ENCODE results near the gene CLEC16A. TPM values are rescaled to one million over a fixed set of nuclear protein-coding genes. Genes with fewer than 3 reads are reported as not detected.

The CLEC16A gene
- total and polyA plus RNA-seq, 8 donors, result 17.6 to 38.6 (median 21.6) TPM

DNA sequence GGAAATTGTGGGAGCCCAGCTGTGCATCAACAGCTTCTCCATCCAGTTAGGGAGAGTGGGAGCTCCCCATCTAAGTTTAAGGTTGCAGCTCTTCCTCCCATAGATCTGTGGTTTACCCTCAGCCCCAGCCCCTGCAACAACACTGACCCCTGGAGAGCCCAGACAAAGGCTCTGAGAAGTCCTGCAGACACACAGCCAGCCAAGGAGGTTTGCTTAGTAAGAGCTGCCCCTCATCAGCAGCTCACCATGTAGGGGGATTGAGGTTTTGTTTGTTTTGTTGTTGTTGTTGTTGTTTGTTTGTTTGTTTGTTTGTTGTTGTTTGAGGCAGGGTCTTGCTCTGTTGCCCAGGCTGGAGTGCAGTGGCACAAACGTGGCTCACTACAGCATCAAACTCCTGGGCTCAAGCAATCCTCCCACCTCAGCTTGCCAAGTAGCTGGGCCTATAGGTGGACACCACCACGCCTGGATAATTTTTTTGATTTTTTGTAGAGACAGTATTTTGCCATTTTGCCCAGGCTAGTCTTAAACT is 138.6 kb downstream of the CLEC16A start:
- H3K4me3 ChIP-seq, result no peak overlapping the region
- no peaks in the 10 kb centered on the region for H3K9me3 ChIP-seq
- ATAC-seq, result no peak
- H3K36me3 ChIP-seq, result peaks cover 0 to 51% of the 10 kb centered on the region in 2 donors
- H3K27me3 ChIP-seq, result no peaks in the 10 kb centered on the region
- DNase-seq, result no peak
- H3K27ac ChIP-seq, result no peak overlapping the region
- H3K4me1 ChIP-seq, result peaks cover 7 to 13% of the 10 kb centered on the region in 2 donors
- TF ChIP-seq, protein P1, sequence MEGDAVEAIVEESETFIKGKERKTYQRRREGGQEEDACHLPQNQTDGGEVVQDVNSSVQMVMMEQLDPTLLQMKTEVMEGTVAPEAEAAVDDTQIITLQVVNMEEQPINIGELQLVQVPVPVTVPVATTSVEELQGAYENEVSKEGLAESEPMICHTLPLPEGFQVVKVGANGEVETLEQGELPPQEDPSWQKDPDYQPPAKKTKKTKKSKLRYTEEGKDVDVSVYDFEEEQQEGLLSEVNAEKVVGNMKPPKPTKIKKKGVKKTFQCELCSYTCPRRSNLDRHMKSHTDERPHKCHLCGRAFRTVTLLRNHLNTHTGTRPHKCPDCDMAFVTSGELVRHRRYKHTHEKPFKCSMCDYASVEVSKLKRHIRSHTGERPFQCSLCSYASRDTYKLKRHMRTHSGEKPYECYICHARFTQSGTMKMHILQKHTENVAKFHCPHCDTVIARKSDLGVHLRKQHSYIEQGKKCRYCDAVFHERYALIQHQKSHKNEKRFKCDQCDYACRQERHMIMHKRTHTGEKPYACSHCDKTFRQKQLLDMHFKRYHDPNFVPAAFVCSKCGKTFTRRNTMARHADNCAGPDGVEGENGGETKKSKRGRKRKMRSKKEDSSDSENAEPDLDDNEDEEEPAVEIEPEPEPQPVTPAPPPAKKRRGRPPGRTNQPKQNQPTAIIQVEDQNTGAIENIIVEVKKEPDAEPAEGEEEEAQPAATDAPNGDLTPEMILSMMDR (IDR thresholded peaks at IDR 0.05), result no peak
- intact Hi-C loops (cut with DNase I), result no loop called here

DNA sequence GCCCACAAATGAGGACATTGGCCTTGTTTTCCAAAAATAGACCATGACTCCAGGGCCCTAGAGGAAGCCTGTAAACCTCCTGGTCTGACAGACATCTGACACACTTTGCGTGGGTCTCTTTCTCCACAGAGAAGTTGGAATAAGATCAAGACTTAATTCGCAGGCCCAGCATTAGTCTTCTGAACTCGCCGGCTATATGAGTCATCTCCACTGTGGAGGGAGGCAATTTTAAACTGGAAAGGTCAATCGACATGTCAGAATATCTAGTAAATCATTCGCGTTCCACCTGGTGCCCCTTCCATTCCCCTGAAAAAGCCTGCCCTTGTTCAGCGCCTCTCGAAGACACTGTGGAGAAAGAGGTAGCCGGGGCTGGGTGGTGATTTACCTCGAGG is 140.1 kb downstream of the CLEC16A start:
- ATAC-seq (peak; percentile 37), DNase-seq (peak in 1 of 4 donors; percentile 58)
- H3K4me3 ChIP-seq, result no peak overlapping the region
- peak overlapping the region; percentile 18 to 40 for H3K27ac ChIP-seq
- intact Hi-C loops (cut with DNase I), result no loop called here
- peaks cover 0 to 50% of the 10 kb centered on the region in 2 donors for H3K36me3 ChIP-seq
- H3K4me1 ChIP-seq, result peaks cover 6 to 10% of the 10 kb centered on the region in 2 donors
- H3K9me3 ChIP-seq, result no peaks in the 10 kb centered on the region
- TF ChIP-seq, protein P1 (IDR thresholded peaks at IDR 0.05), result no peak
- H3K27me3 ChIP-seq, result no peaks in the 10 kb centered on the region

DNA sequence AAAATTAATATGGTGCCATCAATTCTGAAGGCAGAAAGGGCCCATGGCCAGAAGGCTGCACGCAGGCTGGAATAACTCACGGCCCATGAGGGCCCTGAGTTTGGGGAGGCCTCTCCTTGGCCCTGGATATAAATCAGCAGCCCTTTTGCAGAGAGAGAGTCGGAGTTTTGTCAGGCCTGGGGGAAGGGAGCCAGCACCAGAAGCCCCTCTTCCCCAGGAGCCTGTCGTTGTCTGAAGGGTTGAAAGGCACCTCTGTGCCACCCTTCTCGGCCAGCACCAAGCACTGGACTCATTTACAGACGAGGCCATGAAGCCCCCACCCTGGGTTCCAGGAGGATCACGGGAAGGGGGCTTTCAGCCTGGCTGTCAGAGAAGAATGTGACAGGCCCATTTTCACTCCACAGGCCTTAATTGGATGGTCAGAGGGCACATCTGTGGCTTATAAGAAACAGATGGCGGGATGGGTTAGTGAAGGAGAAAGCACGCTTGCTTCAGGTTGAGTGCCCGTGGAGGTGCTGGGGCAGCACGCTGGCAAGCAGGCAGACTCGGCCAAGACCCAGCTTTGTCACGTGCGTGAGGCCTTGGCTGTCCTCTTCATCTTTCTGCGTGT is 140.6 kb downstream of the CLEC16A start:
- Histone ChIP-seq H3K27me3 (no peaks in the 10 kb centered on the region), H3K9me3 (no peaks in the 10 kb centered on the region), H3K4me1 (peaks cover 5 to 12% of the 10 kb centered on the region in 2 donors), H3K27ac (peak overlapping the region; percentile 18 to 28), H3K36me3 (peaks cover 0 to 45% of the 10 kb centered on the region in 2 donors), H3K4me3 (no peak overlapping the region)
- intact Hi-C loops (cut with DNase I), result no loop called here
- no peak for DNase-seq
- peak; percentile 34 for ATAC-seq
- TF ChIP-seq, protein P1 (IDR thresholded peaks at IDR 0.05), result no peak

DNA sequence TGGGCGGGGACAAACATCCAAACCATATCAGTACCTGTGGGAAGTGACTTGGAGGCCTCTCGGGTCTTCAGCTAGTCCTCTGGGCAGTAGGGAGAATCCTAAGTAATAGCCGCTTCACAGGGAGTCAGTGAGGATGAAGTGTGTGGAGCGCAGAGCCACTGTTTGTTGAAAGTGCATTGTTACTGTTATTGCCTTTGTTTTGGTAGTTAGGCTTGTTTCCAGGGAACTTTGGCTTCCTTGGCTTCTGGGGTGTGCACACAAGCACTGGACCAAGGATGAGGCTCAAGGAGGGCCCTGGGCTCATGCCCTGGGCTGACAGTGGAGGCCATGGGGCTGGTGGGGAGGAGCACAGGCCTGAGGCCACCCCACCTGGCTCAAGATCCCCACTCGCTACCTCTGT is 141.6 kb downstream of the CLEC16A start:
- TF ChIP-seq, protein P1 (IDR thresholded peaks at IDR 0.05), result no peak
- intact Hi-C loops (cut with DNase I), result no loop called here
- ATAC-seq (no peak), DNase-seq (no peak)
- Histone ChIP-seq H3K36me3 (peaks cover 0 to 36% of the 10 kb centered on the region in 2 donors), H3K27me3 (no peaks in the 10 kb centered on the region), H3K4me3 (no peak overlapping the region), H3K27ac (peak overlapping the region in 1 of 2 donors; percentile 28), H3K4me1 (peaks cover 5 to 12% of the 10 kb centered on the region in 2 donors), H3K9me3 (no peaks in the 10 kb centered on the region)

DNA sequence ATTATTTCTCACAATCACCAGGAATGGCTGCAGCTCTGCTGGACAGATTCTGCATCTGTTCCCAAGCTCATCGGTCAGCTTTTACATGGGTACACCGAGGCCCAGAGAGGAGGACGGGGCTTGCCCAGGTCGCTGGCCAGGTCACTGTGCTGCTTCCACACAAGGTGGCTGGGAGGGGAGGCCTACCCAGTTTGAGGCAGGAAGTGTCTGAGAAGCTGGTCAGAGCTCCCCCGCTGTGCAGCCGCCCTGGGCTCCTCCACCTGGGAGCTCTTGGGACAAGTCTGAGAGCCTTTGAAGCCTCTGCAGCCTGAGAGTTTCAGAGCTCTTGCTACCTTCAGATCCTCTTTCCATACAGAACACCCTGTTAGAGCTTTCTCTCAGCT is 143.3 kb downstream of the CLEC16A start:
- H3K9me3 ChIP-seq, result no peaks in the 10 kb centered on the region
- no peak for ATAC-seq
- no peak for DNase-seq
- intact Hi-C loops (cut with DNase I), result no loop called here
- TF ChIP-seq, protein P1 (IDR thresholded peaks at IDR 0.05), result no peak
- H3K27me3 ChIP-seq, result no peaks in the 10 kb centered on the region
- H3K27ac ChIP-seq, result no peak overlapping the region
- peaks cover 5 to 12% of the 10 kb centered on the region in 2 donors for H3K4me1 ChIP-seq
- peaks cover 0 to 25% of the 10 kb centered on the region in 2 donors for H3K36me3 ChIP-seq
- H3K4me3 ChIP-seq, result no peak overlapping the region
